GM10248 (cell line): ENCODE results near the gene CCDC88B.
A peak's percentile ranks its signal among the peaks of the same experiment; 100 is the strongest.

Experiments used
- CTCF ChIA-PET: fragments of 300-600 bp; sonication (Branson Sonifier 250); formaldehyde crosslinking; extraction: SDS; loops from one replicate; lab custom pipeline; 2021; ENCODE audit warnings: antibody characterized with exemption; lab: Yijun Ruan, JAX
- POLR2A ChIA-PET: fragments of 350-650 bp; sonication (Branson Sonifier 250); formaldehyde crosslinking; extraction: SDS; loops from one replicate; lab custom pipeline; 2020; ENCODE audit warnings: antibody characterized with exemption; lab: Yijun Ruan, JAX
- DNase-seq: peaks from one replicate; pipeline ENCODE4 v3.0.0; 2012; ENCODE audit errors: extremely low spot score
- CTCF ChIP-seq: IDR thresholded peaks from 2 replicates; pipeline ENCODE4 v1.5.1; 2012; ENCODE audit warnings: mild to moderate bottlenecking, low read depth; ENCODE audit errors: extremely low read depth, missing control alignments, control extremely low read depth

Gene CCDC88B

DNA sequence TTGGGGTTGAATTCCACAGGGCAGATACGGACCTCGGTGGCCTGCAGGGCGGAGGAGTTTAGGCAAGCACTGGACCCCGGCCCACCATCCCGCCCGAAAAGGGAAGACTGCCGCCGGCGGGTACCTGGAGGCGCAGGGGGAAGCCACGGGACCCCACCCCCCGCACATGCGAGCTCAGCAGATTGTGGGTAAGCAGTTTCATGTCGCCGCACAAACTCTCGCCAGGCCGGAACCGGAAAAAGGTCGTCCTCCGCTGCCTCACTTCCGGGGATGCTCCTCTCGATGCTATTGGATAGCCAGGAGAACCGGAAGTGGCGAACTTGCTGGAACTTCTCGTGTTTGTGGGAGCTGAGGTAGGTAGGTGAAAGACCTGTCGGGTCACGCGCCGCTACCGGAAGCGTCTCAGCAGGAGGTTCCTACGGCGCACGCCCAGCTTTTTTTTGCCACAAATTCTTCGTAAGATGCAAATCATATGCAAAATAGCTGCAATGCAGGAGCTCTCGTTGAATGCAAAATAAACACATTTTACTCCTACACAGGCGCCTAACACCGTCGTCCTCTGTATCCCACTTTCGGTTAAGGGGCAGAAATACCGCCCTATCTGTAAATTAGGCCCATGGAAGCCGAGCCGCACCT, 22.6 kb upstream of the CCDC88B start, which contains the start of gene TRMT112:
TSS of gene TRMT112 (minus strand) at position 235 of the 636 bp plus-strand sequence. CDS start at position 202, 33 bp downstream.
- CTCF ChIA-PET = interaction anchor here (0.7 to 4.5 kb wide), 18 partner anchors 10 to 165 kb away, joined by 3 to 71 read pairs (median 6); partner anchors contain the start of genes CCDC88B, ESRRA and RPS6KA4
- POLR2A ChIA-PET = interaction anchor here (0.5 to 2.2 kb wide), 16 partner anchors 8 to 140 kb away, joined by 3 to 18 read pairs (median 6); partner anchors contain the start of genes ESRRA, FKBP2, STIP1 and VEGFB
- peak; percentile 93 for DNase-seq
- TF ChIP-seq CTCF = no peak

- TF ChIP-seq CTCF = peak; percentile 63
- ChIA-PET POLR2A (interaction anchor here (0.5 to 2.2 kb wide), 15 partner anchors 9 to 141 kb away, joined by 3 to 18 read pairs (median 6); partner anchors contain the start of genes ESRRA, FKBP2, STIP1 and VEGFB), CTCF (interaction anchor here (0.7 to 4.5 kb wide), 18 partner anchors 9 to 165 kb away, joined by 3 to 71 read pairs (median 6); partner anchors contain the start of genes CCDC88B, ESRRA and RPS6KA4)
- peak; percentile 97 for DNase-seq
These were observed 21.8 kb upstream of the CCDC88B start, which contains the start of gene PRDX5 for GRCh38 chr11:64317961-64318765. TSS of gene PRDX5 (plus strand) at chr11:64318121. CDS start at chr11:64318216, 95 bp downstream.

DNA sequence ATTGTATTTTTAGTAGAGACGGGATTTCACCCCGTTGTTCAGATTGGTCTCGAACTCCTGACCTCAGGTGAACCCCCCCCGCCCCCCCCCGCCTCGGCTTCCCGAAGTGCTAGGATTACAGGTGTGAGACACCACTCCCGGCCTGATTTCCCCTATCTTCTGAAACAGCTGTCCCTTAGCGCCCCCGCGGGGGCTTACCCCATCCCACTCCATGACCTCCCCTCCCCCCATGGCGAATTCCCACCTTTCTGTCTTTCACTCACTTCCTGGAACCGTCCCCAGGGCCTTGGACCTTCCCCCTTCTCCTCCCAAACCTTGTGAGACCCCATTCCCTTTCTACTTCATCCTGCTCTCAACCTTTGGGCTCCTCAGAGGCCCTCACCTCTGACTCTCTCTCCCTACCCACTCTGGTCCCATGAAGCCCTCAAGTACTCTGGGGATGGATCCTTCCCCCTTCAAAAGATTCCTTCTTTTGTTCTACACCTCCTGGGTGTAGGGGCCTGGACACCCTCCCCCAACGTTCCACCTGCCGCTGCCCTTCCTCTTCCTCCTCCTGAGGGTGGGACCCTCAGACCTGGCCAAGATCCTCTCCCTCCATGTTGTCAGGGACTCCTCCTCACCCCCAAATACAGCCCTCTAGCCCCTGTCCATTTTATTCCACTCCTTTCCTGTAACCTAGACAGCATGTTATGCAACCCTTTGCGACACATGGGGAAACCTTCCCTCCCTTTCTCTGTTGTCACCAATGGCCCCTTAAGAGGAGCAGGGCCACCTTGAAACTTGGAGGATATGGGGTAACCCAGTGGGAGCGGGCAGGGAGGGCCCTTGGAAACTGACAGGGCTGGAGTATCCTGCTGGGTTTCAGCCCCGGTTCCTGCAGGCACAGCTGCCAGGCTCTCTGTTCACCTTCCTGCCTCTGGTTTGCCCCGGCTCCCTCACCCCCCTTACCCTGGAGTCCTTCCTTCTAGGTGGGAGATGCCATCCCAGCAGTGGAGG, 20.9 kb upstream of the CCDC88B start:
- ChIA-PET POLR2A (interaction anchor here (1.6 to 2.2 kb wide), 3 partner anchors 13 to 16 kb away, joined by 10 to 18 read pairs (median 18); partner anchors contain the start of gene ESRRA), CTCF (interaction anchor here (1.7 to 4.5 kb wide), 6 partner anchors 13 to 41 kb away, joined by 9 to 71 read pairs (median 24); partner anchors contain the start of genes ESRRA and RPS6KA4)
- no peak for TF ChIP-seq CTCF
- DNase-seq = no peak

DNA sequence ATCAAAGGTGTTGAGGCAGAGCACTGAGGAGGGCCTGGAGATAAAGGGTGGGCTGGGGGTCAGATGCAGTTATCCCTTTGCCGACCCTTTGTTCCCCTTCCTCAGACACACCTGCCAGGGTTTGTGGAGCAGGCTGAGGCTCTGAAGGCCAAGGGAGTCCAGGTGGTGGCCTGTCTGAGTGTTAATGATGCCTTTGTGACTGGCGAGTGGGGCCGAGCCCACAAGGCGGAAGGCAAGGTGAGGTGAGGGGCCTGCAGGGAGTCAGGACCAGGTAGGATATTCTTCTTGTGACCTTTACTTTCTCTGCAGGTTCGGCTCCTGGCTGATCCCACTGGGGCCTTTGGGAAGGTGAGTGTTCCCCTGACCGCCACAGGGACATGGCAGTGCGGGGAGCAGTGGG, 19.4 kb upstream of the CCDC88B start:
- no peak for DNase-seq
- ChIA-PET CTCF (no interaction called here), POLR2A (no interaction called here)
- TF ChIP-seq CTCF = no peak

- ChIA-PET CTCF (interaction anchor here (1.8 kb wide), 1 partner anchor 35 kb away, joined by 4 read pairs; no protein-coding TSS in a partner anchor), POLR2A (no interaction called here)
- TF ChIP-seq CTCF = no peak
- no peak for DNase-seq
These were observed 19.0 kb upstream of the CCDC88B start for GRCh38 chr11:64321026-64321425.
